Panc1 (cell line): ENCODE measurements around the gene SQOR. TPM values are rescaled to one million over a fixed set of nuclear protein-coding genes. Genes with fewer than 3 reads are reported as not detected.

Experiments used
- ATAC-seq: fragments of 200-7000 bp; cut with Tn5 transposase; 2 replicates; pipeline ENCODE4 v1.9.1; 2020; ENCODE audit warnings: mild to moderate bottlenecking, moderate library complexity
- BruUV-seq: library from RNA; stranded (reverse); fragments of 400-500 nt; replicated peaks from 2 replicates; lab custom pipeline; 2021; lab: Mats Ljungman, UMichigan
- CTCF ChIA-PET: fragments of 300-600 bp; sonication (Branson Sonifier 250); formaldehyde crosslinking; loops from one replicate; lab custom pipeline; 2022; ENCODE audit warnings: antibody characterized with exemption; lab: Charles Lee
- POLR2A ChIA-PET: fragments of 300-600 bp; sonication (Branson Sonifier 250); formaldehyde crosslinking; loops from one replicate; lab custom pipeline; 2022; ENCODE audit warnings: antibody characterized with exemption; lab: Charles Lee
- DNase-seq: peaks from one replicate; pipeline ENCODE4 v3.0.0-alpha.2; 2010; ENCODE audit warnings: low read depth, low spot score
- H3K27ac ChIP-seq: 2 replicates; pipeline ENCODE4 v1.5.1; 2011; ENCODE audit warnings: mild to moderate bottlenecking, low read length, inconsistent platforms
- H3K27me3 ChIP-seq: fragments of 200-500 bp; sonication (Bioruptor generic); 2 replicates; pipeline ENCODE4 v1.6.0; 2014; ENCODE audit warnings: low read length, inconsistent platforms; ENCODE audit not compliant: control insufficient read depth, insufficient read depth
- H3K36me3 ChIP-seq: fragments of 200-500 bp; sonication (Bioruptor generic); 2 replicates; pipeline ENCODE4 v1.5.1; 2014; ENCODE audit warnings: inconsistent platforms, mild to moderate bottlenecking, low read length, moderate library complexity; ENCODE audit not compliant: control insufficient read depth, insufficient read depth
- H3K4me1 ChIP-seq: 2 replicates; pipeline ENCODE4 v1.5.1; 2011; ENCODE audit warnings: inconsistent platforms, mild to moderate bottlenecking, low read length, moderate library complexity; ENCODE audit not compliant: control insufficient read depth, insufficient read depth
- H3K4me3 ChIP-seq, 2 experiments: 2 replicates each; pipeline ENCODE4 v1.5.1; 2011 to 2012; ENCODE audit warnings: low read depth in 2 of 2, low read length in 2 of 2, mild to moderate bottlenecking in 2 of 2, inconsistent platforms in 1 of 2, moderate library complexity in 1 of 2
- H3K9me3 ChIP-seq: fragments of 200-500 bp; sonication (Bioruptor generic); 2 replicates; pipeline ENCODE4 v1.5.1; 2014; ENCODE audit warnings: low read depth, mild to moderate bottlenecking, inconsistent platforms, low read length, moderate library complexity; ENCODE audit not compliant: control insufficient read depth, insufficient read depth
- POLR2AphosphoS5 ChIP-seq: IDR thresholded peaks from 2 replicates; pipeline ENCODE4 v1.6.1; 2012; ENCODE audit warnings: mild to moderate bottlenecking, low read depth, low read length, moderate library complexity
- SIN3A ChIP-seq: IDR thresholded peaks from 2 replicates; pipeline ENCODE4 v1.6.1; 2012; ENCODE audit warnings: low read depth, mild to moderate bottlenecking, low read length, moderate library complexity, borderline replicate concordance; ENCODE audit not compliant: insufficient read depth
- TCF7L2 ChIP-seq: IDR thresholded peaks from 2 replicates; pipeline ENCODE4 v1.6.1; 2011; ENCODE audit warnings: mild to moderate bottlenecking, low read depth, low read length, inconsistent platforms
- in situ Hi-C: cut with HindIII; loops from 2 replicates; pipeline ENCODE4 v1.10.0; 2016; ENCODE audit warnings: low sequenced_read_pairs, low pct_unique_long_range_greater_than_20kb
- intact Hi-C: fragments of 100-400 bp; cut with micrococcal nuclease; formaldehyde crosslinking; loops from one replicate; pipeline ENCODE4 v1.10.0; 2022; ENCODE audit not compliant: unreplicated experiment
- total RNA-seq: library from RNA; stranded (reverse); gene quantifications from one replicate; pipeline ENCODE4 v1.2.1, GENCODE V29; 2021; ENCODE audit not compliant: unreplicated experiment
- TF ChIP-seq, protein P1 (sequence below): fragments of 450-650 bp; IDR thresholded peaks from 2 replicates; pipeline ENCODE4 v1.5.1; 2017; ENCODE audit warnings: mild to moderate bottlenecking
- TF ChIP-seq, protein P2 (sequence below), 2 experiments: IDR thresholded peaks; 2 replicates each; pipeline ENCODE4 v1.6.1; 2011 to 2012; ENCODE audit warnings: low read depth in 2 of 2, control low read depth in 1 of 2, low read length in 1 of 2, mild to moderate bottlenecking in 1 of 2, moderate library complexity in 1 of 2; ENCODE audit not compliant: insufficient read depth in 1 of 2

Gene SQOR
- total RNA-seq, 1 experiment from 2014 or later, result 62.2 TPM

DNA sequence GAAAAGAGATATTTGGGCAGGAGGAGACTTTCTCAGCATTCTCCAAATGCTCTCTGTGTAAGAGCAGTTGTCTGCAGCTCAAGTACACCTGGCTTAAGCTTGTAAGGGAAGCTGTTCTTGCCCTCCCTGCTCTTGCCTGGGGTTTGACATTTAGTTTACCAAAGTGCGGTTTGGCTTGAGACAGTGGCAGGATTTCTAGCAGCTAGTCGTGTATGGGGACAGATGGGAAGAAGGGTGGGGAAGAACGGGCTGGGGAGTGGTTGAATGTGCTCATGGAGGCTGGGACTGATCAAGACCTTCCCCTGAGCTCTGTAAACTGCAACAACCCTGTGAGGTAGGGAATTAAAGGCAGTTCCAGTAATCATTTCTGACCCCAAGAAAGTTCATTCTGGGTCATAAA is 39.8 kb downstream of the SQOR start:
- Histone ChIP-seq H3K4me3 (no peak overlapping the region), H3K4me1 (no peaks in the 10 kb centered on the region), H3K36me3 (no peaks in the 10 kb centered on the region; the same call in 1 of the 2 replicates), H3K27ac (no peak overlapping the region), H3K9me3 (no peaks in the 10 kb centered on the region), H3K27me3 (no peaks in the 10 kb centered on the region)
- POLR2A ChIA-PET, result no interaction called here
- TF ChIP-seq, protein P1, sequence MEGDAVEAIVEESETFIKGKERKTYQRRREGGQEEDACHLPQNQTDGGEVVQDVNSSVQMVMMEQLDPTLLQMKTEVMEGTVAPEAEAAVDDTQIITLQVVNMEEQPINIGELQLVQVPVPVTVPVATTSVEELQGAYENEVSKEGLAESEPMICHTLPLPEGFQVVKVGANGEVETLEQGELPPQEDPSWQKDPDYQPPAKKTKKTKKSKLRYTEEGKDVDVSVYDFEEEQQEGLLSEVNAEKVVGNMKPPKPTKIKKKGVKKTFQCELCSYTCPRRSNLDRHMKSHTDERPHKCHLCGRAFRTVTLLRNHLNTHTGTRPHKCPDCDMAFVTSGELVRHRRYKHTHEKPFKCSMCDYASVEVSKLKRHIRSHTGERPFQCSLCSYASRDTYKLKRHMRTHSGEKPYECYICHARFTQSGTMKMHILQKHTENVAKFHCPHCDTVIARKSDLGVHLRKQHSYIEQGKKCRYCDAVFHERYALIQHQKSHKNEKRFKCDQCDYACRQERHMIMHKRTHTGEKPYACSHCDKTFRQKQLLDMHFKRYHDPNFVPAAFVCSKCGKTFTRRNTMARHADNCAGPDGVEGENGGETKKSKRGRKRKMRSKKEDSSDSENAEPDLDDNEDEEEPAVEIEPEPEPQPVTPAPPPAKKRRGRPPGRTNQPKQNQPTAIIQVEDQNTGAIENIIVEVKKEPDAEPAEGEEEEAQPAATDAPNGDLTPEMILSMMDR, result no peak
- TF ChIP-seq TCF7L2, result no peak
- no peak for TF ChIP-seq POLR2AphosphoS5
- TF ChIP-seq, protein P2, sequence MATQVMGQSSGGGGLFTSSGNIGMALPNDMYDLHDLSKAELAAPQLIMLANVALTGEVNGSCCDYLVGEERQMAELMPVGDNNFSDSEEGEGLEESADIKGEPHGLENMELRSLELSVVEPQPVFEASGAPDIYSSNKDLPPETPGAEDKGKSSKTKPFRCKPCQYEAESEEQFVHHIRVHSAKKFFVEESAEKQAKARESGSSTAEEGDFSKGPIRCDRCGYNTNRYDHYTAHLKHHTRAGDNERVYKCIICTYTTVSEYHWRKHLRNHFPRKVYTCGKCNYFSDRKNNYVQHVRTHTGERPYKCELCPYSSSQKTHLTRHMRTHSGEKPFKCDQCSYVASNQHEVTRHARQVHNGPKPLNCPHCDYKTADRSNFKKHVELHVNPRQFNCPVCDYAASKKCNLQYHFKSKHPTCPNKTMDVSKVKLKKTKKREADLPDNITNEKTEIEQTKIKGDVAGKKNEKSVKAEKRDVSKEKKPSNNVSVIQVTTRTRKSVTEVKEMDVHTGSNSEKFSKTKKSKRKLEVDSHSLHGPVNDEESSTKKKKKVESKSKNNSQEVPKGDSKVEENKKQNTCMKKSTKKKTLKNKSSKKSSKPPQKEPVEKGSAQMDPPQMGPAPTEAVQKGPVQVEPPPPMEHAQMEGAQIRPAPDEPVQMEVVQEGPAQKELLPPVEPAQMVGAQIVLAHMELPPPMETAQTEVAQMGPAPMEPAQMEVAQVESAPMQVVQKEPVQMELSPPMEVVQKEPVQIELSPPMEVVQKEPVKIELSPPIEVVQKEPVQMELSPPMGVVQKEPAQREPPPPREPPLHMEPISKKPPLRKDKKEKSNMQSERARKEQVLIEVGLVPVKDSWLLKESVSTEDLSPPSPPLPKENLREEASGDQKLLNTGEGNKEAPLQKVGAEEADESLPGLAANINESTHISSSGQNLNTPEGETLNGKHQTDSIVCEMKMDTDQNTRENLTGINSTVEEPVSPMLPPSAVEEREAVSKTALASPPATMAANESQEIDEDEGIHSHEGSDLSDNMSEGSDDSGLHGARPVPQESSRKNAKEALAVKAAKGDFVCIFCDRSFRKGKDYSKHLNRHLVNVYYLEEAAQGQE (IDR thresholded peaks at IDR 0.05; ENCODE audit: insufficient read depth in 1 of 2, low read depth in 2 of 2, low read length in 1 of 2), result no peak
- no peak for TF ChIP-seq SIN3A
- BruUV-seq, result no TSS peak
- DNase-seq, result no peak
- intact Hi-C loops, result no loop called here
- CTCF ChIA-PET, result no interaction called here
- no peak for ATAC-seq
- in situ Hi-C loops, result no loop called here

DNA sequence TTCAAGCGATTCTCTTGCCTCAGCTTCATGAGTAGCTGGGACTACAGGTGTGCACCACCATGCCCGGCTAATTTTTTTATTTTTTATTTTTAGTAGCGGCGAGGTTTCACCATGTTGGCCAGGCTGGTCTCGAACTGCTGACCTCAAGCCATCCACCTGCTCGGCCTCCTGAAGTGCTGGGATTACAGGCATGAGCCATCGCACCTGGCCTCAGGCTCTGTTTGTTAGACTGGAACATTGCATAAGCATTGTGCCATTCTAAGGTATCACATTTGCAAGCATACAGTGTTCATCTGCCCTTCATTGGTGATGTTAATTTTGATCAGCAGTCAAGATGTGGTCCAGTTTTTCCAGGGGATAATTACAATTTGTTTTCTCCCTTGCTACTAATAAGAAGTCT is 43.0 kb downstream of the SQOR start:
- no TSS peak for BruUV-seq
- TF ChIP-seq, protein P1, result no peak
- TF ChIP-seq, protein P2 (IDR thresholded peaks at IDR 0.05; ENCODE audit: insufficient read depth in 1 of 2, low read depth in 2 of 2, low read length in 1 of 2), result no peak
- TF ChIP-seq TCF7L2 (no peak), POLR2AphosphoS5 (no peak), SIN3A (no peak)
- intact Hi-C loops (no loop called here), in situ Hi-C loops (no loop called here)
- no peak for DNase-seq
- CTCF ChIA-PET, result no interaction called here
- Histone ChIP-seq H3K27ac (no peak overlapping the region), H3K4me3 (no peak overlapping the region), H3K4me1 (no peaks in the 10 kb centered on the region), H3K36me3 (no peaks in the 10 kb centered on the region; the same call in 1 of the 2 replicates), H3K9me3 (no peaks in the 10 kb centered on the region), H3K27me3 (no peaks in the 10 kb centered on the region)
- POLR2A ChIA-PET, result no interaction called here
- no peak for ATAC-seq
